A549 treated with GW870086 at 1 μM for 4 hours (cell line): ENCODE measurements around the gene SYPL2. TPM values are rescaled to one million over a fixed set of nuclear protein-coding genes. Genes with fewer than 3 reads are reported as not detected.

Experiments
- total RNA-seq: library from RNA; stranded (reverse); fragments of 200-300 nt; extraction: Qiagen RNA extraction; gene quantifications from 5 replicates; pipeline ENCODE4 v1.2.3, GENCODE V29; 2022; ENCODE audit warnings: low read depth

SYPL2 gene
- 0.07 to 0.11 TPM (median 0.10 TPM) in 5 replicates for total RNA-seq

GRCh38 chr1:109466452-109467300, at the start of gene SYPL2:
Gene SYPL2, plus strand, starts transcription at chr1:109466546. Its CDS starts 298 bp downstream, at chr1:109466844.

GRCh38 chr1:109426281-109427170, 39.8 kb upstream of the SYPL2 start, which contains the start of gene PSMA5:
Gene PSMA5, minus strand, starts transcription at chr1:109426448. Its CDS starts 118 bp downstream, at chr1:109426330.

GRCh38 chr1:109483672-109484518, 17.5 kb downstream of the SYPL2 start, which contains the start of gene ATXN7L2:
Gene ATXN7L2, plus strand, starts transcription at chr1:109483905. Its CDS starts 49 bp downstream, at chr1:109483954.

DNA sequence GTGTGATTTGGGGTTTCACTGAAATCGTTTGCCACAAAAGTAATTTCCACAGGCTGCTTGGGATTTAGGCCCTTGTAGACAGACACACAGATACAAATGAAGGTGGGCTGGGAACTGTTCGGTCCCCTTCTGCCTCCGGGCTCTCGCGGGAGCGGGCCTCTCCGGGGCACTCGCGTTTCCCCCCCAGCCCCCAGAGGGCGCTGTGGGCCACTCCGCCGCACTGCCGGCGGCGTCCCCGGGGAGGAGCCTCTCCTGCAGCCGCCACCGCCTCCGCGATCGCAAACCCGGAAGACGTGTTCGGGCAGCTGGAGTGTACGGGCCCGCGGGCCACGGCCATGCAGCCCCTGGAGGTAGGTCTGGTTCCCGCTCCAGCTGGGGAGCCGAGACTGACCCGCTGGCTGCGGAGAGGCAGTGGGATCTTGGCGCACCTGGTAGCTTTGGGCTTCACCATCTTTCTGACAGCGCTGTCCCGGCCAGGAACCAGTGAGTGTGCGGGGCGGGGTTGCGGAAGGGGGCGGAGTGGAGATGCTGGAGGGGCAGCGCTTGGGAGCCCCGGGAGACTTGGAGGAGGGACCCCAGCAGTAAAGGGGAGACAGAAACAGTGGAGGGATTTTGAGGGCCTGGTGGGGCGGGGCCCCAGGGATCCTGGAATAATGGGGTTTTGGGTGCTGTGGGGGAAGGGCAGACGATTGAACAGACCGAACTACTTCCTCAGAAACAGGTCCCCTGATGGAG, 27.6 kb downstream of the SYPL2 start, which contains the start of gene CYB561D1:
TSS of gene CYB561D1 (plus strand) at position 290 of the 735 bp plus-strand sequence. CDS start at position 336, 46 bp downstream.

DNA sequence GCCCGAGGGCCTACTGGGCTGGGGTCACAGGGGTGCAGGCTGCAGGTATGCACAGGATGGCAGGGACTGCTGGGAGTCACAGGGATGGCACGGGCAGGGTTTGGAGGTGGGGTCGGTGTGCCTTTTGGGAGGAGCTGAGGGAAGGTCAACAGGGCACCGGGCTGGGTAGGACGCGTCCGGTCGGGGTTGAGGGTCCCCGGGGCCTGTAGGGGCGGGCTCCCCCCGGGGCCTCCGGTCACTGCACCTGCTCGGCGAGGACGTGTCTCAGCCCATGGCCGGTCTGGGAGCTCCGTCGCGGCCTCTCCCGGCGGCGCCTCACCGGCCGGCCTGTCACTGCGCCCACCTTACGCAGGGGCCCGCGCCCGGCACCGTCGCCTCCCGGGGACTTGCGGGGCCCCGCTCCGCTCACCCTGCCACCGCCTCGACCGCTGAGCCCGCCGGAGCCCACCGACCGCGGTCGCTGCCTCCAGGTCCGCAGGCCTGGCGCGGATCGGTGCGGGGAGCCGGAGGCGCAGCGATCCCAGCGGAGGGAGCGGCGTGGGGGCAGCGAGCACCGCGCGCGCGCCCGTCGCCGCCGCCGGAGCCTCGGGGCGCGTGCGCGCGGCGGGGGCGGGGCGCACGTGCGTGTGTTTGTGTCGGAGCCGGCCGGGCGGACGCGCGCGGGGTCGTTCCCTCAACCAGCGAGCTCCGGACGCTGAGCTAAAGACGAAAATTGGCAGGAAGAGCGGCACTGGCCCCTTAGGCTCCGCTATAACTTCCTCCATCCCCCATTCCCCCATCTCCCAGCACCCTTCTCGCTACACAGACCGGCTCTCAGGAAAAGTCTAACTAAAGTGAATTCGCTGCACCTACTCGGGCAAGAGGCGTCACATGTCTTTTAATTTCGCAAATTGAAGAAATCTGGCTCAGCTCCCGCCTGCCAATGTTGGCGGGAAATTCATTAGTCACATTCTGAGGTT, 43.1 kb downstream of the SYPL2 start, which contains the start of gene AMIGO1:
TSS of gene AMIGO1 (minus strand) at position 552 of the 959 bp plus-strand sequence. CDS start 815 bp downstream, outside the sequence.

Other genes with a start within 250 kb of the SYPL2 start
- gene CELSR2, start 217.0 kb upstream of the SYPL2 start, total RNA-seq, result 3.5 to 5.1 TPM (median 4.8 TPM) in 5 replicates
- 17.8 to 25.7 TPM (median 23.8 TPM) in 5 replicates for gene PSRC1, start 183.4 kb upstream of the SYPL2 start, total RNA-seq
- not detected in 5 replicates for gene MYBPHL, start 159.5 kb upstream of the SYPL2 start, total RNA-seq
- gene SORT1, start 68.6 kb upstream of the SYPL2 start, total RNA-seq, result 3.3 to 4.6 TPM (median 4.0 TPM) in 5 replicates
- 107 to 114 TPM (median 110 TPM) in 5 replicates for gene PSMA5, start 40.1 kb upstream of the SYPL2 start, total RNA-seq
- gene ATXN7L2, start 17.4 kb downstream of the SYPL2 start, total RNA-seq, result 1.7 to 2.3 TPM (median 2.1 TPM) in 5 replicates
- gene CYB561D1, start 27.5 kb downstream of the SYPL2 start, total RNA-seq, result 4.0 to 5.1 TPM (median 4.4 TPM) in 5 replicates
- 1.1 to 1.4 TPM (median 1.2 TPM) in 5 replicates for gene AMIGO1, start 43.2 kb downstream of the SYPL2 start, total RNA-seq
- not detected in 5 replicates for gene GPR61, start 73.3 kb downstream of the SYPL2 start, total RNA-seq
- 4.4 to 5.7 TPM (median 5.1 TPM) in 5 replicates for gene GNAI3, start 82.1 kb downstream of the SYPL2 start, total RNA-seq
- gene GNAT2, start 153.1 kb downstream of the SYPL2 start, total RNA-seq, result 0.14 to 0.26 TPM in 2 of 5 replicates, not detected in the others
- 21.8 to 31.1 TPM (median 23.9 TPM) in 5 replicates for gene AMPD2, start 153.3 kb downstream of the SYPL2 start, total RNA-seq
- gene GSTM4, start 189.6 kb downstream of the SYPL2 start, total RNA-seq, result 7.6 to 9.8 TPM (median 8.7 TPM) in 5 replicates
- gene GSTM2, start 201.5 kb downstream of the SYPL2 start, total RNA-seq, result 3.0 to 4.0 TPM (median 3.5 TPM) in 5 replicates
- not detected in 5 replicates for gene GSTM1, start 221.3 kb downstream of the SYPL2 start, total RNA-seq
- gene GSTM5, start 245.7 kb downstream of the SYPL2 start, total RNA-seq, result not detected in 5 replicates